Iris pigment epithelial cell (primary cell): ENCODE measurements around the gene TNXB.
"Not testable (repeated sequence)": the region's sequence is repeated elsewhere in the genome, so short reads cannot be mapped to it uniquely, and the experiment has no call there.

ENCODE experiments used
- DNase-seq: peaks from one replicate; pipeline ENCODE4 v3.0.0-alpha.2; 2011; ENCODE audit warnings: low read depth

Gene TNXB

DNA sequence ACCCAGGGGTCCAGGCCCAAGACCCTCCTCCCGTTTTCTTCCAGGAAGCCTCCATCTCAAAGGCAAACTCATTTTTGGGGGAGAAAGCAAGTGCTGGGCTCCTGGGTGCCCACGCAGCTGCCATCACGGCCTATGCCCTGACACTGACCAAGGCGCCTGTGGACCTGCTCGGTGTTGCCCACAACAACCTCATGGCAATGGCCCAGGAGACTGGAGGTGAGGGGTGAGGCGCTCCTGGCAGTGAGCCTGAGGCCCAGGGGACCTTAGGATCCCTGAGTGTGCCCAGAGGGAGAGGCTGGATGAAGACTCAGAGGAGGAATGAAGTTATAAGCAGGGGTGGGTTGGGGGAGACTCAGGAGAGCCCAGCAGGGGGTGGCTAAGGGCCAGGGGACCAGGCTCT, 112.8 kb downstream of the TNXB start:
- DNase-seq: not testable (repeated sequence)

- DNase-seq: not testable (repeated sequence)
Observed at GRCh38 chr6:31994421-31994820, 114.7 kb downstream of the TNXB start.
